Myocyte (in vitro differentiated cells): ENCODE results near the gene DNAH17. TPM values are rescaled to one million over a fixed set of nuclear protein-coding genes. Genes with fewer than 3 reads are reported as not detected.

Experiments
- DNase-seq: peaks from one replicate; pipeline ENCODE4 v3.0.0-alpha.2; 2012; ENCODE audit warnings: low read depth
- total RNA-seq: library from RNA; depleted of rRNA; stranded (reverse); fragments of >200 nt; gene quantifications from 2 replicates; pipeline ENCODE4 v1.2.3, GENCODE V29; 2014

Gene DNAH17
- total RNA-seq, 1 donor from 2014 or later = not detected

DNA sequence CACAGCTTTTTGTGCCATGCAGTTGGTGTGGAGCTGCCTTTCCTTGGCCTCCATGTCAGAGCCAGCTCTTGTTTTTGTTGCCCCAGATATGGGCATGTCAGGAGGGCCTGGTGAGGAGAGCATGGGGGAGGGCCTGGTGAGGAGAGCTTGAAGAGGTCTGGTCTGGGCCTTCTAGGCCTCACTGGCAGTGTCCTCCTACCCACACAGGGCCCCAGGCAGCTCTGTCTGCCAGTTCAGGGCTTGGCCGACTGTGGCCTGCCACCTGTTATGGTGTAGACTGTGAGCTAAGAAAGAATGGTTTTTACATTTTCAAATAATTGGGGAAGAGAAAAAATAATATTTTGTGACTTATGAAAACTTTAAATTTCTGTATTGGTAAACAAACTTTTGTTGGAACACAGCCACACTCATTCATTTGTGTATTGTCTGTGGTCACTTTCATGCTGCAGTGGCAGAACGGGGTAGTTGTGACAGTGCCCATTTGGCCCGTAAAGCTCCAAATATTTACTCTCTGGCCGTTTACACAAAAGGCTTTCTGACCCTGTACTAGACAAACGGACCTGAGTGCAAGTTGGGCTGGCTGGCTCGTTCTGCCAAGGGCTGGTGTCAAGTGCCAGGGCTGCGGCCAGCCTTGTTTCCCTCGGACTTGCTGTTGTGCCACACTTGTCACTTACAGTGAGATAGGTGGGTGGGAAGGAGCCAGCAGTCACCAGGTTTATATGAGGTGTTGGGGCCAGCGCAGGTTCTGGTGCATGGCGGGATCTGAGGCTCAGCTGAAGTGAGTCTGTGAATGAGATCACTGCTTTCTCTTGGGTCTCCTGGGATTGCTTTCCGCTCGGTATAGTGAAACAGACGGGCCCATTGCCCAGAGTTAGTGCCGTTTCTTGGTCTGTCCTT lies 180.5 kb downstream of the DNAH17 start:
- peak; percentile 82 for DNase-seq

DNA sequence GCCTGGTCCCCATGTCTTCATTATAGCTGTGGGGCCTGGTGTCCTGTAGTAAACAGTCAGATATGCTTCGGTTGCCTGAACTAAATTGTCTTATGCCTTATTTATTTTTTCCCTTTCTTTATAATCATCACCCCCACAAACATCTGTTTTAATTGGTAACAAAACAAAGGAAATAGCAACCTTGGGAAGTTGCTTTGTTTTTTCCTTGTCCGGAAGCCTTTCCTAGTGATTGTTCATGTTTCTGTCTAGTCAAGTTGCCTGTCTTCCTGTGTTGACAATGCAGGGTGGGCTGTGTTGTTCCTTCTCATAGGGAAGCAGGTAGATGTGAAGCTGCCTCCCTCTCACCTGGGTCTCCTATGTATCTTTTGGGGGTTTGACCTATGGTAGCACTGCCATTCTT lies 182.0 kb downstream of the DNAH17 start:
- no peak for DNase-seq

DNA sequence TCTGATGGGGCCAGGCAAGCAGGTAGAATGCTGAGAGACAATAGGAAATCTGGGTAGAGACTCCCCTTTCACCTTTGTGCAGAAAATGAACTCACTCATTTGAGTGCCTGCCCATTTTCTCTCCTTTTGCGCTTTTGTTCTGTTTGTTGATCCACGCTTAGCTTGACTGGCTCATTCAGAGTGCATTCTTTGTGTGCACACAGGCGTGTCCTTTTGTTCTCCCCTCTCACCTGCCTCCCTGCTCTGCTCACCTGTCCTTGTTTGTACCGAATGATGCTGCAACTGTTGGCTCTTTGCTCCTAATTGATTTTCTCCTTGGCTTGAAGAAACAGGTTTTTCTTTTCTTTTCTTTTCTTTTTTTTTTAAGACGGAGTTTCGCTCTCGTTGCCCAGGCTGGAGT lies 183.0 kb downstream of the DNAH17 start:
- DNase-seq = no peak

DNA sequence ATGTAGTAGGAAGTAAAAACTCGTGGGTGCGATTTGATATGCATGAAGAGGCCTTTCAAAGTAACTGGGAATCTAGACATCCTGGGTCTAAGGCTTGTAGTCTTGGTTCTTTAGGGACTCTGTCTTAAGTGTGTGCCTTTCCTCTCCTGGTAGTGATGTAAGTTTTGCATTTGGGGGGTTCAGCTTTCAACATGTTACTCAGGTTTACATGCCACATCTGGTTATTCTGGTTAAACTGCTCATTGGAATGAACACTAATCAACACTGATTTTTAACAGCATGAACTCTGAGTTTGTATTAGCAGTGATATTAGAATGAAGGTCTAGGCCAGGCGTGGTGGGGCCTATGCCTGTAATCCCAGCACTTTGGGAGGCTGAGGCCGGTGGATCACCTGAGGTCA lies 183.6 kb downstream of the DNAH17 start:
- DNase-seq = no peak

DNA sequence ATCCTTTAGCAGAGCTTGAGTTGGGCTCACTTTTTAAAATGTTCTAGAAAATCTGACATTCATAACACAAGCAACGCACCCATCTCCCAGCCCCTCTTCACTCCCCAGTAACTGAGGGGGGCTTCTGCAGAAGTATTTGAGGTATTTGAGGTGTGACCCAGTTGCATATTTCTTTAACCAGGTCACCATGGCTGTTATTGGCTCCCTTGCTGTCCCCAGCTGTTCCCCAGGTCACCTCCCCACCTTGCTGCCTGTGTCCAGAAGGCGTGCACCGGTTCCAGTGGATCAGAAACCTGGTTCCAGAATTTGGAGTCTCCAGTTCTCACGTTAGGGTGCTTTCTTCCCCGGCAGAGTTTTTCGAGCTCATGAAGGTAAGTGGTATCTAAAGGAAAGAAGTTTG lies 184.9 kb downstream of the DNAH17 start:
- DNase-seq = no peak

DNA sequence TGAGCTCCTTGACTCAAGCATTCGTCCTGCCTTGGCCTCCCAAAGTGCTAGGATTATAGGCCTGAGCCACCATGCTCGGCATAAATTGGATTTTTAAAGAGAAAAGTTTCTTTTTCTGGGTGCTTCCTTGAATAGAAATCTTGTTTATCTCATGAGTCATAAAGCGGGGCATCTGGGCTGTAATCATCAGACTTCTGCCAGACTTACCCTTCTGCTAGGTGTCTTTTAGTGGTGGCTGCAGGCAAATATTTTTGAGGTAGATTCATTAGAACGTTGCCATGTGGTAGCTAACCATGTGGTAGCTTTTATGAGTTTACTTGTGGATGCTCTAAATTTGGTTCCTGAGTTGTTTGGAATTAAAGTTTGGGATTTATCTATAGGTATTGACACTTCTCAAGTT lies 185.4 kb downstream of the DNAH17 start:
- DNase-seq = no peak

DNA sequence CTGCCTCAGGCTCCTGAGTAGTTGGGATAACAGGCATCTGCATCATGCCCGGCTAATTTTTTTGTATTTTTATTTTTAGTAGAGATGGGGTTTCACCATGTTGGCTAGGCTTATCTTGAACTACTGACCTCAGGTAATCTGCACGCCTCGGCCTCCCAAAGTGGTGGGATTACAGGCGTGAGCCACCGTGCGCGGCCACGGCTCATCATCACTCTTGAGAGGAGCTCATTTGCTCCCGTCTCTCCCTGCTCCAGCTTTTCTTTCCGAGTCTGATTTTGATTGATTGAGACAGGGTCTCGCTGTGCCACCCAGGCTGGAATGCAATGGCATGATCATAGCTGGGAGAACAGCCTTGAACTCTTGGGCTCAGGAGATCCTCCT lies 186.2 kb downstream of the DNAH17 start:
- no peak for DNase-seq

DNA sequence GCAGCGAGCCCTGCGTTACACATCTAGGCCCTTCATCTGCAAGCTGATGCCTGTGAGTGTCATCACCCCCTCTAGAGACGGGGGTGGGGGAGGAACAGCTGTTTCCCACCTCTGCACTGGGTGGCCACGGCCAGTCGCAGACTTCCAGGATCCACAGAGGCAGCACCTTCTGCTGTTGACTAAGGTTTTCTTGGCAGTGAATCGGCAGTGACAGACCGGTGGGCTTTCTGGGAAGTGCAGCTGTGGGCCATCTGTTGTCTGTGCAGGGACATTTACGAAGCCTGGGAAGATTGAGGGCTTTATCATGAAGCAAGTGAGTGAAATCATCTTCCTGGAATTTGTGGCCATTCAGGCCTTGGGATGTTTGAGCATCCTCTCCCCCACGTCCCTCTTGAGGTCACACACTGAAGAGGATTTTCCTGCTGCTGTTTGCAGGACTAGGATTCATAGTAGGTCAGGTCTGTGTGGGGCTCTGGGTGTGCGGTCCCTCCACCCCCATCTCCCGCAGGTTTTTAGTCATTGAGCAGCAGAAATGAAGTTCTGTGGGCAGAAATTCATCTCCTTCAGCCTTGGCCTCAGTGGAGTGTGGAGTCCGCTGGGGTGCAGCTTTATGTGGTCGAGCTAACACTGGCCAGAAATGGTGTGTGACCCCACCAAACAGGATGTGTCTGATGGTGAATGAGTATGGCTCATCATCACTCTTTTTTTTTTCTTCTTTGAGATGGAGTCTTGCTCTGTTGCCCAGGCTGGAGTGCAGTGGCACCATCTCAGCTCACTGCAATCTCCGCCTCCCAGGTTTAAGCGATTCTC lies 186.8 kb downstream of the DNAH17 start:
- DNase-seq = peak; percentile 98

DNA sequence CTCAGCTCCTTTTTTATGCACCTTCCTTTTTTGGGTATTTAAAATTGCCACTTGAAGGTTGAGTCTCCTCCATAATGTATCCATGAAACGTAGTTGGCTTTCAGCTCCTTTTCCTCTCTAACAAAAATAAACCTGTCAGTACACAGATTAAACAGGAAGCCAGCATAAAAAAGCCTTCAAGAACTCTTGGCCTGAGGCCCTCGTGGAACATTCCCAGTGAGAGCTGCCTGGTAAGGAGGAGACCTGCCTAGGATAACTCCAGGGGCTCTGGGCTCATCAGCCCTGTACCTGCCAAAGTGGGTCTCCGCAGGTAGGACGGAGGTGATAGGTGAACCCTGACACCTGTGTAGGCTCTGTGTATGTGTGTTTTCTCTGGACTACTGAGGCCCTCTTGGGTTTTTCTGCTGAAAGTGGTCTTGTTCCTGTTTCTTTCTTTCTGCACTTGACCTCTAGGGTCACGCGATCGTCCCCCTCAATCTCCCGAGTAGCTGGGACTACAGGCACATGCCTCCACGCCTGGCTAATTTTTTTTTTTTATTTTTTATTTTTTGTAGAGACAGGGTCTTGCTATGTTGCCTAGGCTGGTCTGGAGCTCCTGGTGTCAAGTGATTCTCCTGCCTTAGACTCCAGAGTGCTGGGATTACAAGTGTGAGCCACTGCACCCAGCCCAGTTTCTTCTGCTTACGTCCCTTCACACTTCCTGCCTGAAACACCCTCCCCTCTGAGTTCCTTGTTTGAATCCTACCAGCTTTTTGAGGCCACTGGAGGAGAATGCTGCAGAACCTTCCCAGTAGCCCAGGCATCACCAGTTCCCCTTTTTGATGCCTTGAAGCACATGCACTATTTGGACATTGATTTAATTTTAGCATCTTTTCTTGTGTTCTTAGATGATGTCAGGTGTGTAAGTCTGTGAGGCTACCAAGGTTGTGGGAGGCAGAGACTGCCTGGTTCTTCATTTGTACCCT lies 188.9 kb downstream of the DNAH17 start:
- no peak for DNase-seq

DNA sequence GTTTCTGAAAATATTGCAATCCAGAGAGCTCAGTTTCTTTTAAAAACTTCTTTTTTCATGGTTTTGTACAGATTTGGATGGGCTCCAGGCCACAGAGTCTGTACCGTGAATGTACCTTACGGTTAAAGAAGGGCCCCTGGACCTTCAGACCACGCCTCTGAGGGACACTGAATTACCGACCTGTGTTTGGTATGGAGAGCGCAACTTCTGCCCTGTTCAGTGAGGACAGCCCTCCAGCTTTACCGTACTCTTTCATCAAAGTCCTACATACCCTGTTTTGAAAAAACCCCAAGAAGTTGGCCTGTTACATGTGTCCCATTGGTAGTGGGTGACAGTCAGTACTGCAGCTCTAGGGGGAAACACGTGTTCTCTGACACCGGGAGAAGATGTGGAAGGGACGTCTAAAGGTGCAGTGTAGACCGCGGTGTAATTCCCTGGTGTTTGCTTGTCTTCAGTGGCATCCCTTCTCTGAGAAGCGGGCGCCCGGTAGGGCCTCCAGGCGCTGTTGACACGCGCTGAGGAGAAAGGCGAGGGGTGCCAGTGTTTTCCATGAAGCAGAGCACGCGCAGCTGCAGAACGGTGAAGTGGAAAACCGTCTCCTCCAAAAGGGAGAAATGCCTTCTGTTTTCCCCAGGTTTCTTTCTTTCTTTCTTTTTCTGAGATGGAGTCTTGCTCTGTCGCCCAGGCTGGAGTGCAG lies 192.6 kb downstream of the DNAH17 start:
- no peak for DNase-seq

DNA sequence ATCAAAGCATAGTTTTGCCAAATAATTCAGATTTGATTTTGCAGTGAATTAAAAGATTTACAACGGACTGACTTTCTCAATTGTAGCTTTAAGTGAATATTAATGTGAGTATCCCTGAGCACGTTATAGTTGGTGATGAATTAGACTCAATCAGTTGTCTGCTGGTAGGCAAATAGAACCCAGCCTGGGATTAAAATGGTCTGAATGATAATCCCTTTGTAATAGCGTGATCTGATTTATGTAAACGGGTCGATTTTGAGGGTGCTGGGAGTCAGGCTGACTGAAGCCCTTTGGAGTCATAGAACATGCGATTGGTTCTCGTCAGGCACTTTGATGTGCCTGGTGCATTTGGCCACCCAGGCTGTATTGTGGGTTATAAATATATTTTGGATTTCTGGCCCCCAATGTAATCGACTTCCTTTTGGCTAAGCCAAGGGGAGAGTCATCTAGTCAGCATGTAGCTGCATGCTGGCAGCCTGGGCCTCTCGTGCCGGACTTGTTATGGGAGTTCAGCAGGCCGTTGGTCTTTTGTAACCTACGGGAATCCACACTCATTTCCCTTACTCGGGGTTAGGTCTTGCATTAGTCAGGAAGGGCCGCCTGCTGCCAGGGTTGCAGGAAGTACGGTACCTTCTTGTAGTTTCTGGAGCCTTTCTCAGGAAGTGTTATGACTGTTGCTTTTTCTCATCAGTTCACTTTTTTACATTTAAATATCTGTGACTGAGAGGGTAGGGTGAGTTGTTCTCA lies 193.3 kb downstream of the DNAH17 start:
- peak; percentile 83 for DNase-seq

DNA sequence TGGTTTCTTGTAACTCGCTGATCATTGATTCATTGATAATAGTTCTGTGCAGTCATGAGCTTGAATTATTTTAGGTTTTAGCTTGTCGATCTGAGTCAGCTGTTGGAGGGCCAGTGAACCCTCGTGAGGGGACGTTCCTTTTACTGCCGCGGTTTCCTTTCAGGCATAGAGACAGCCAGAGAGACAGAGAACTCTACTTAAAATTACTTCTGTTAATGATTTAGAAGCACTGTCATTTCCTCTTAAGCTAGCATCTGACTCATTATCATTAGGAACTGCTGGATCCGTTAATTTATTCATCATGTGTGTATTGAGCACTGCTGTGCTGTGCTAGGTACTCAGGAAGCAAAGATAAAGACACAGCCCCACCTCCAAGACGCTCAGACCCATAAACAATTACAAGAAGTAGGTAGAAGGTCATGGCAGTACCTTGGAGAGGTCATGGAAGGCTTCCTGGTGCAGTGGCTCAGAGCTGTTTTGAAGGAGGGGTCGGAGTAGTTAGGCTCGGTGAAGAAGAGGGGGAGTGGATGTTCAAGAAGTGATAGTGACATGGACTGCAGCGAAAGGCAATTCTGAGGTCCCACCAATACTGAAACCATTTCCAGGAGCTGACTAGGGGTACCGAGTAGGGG lies 195.5 kb downstream of the DNAH17 start:
- DNase-seq = no peak

DNA sequence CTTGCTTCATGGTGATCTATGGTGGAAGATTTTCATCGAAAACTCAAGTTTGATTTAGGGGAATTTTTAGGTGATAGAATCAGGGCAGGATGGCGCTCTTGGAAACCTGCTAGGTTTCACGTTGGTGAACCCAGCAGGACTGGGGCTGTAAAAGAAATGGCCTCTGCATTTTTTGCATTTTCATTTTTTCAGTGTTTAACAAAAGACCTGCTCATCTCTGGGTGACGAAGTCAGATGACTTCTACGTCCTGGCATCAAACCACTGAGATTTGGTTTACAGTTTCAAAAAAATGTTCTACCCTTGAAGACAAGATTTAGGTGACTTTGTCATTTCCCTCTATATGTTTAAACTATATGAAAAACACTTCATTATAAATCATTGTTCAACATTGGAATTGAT lies 196.8 kb downstream of the DNAH17 start:
- DNase-seq = no peak

DNA sequence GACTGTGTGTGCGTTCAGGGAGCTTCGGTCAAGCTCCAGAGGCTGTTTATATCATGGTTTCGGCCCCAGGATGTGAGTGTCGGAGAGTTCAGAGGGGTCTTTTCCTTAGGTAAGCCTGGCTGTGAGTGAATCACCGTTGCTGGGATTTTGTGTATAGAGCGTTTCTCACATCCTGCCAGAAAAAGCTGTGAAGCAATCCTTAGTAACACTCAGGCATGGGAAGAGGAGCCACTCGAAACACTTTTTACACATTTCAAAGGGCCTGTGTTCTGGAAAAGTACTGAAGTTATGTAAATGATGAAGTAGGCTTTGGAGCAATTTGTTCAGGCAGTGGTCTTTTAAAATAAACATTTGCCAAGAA lies 198.1 kb downstream of the DNAH17 start:
- DNase-seq = no peak

DNA sequence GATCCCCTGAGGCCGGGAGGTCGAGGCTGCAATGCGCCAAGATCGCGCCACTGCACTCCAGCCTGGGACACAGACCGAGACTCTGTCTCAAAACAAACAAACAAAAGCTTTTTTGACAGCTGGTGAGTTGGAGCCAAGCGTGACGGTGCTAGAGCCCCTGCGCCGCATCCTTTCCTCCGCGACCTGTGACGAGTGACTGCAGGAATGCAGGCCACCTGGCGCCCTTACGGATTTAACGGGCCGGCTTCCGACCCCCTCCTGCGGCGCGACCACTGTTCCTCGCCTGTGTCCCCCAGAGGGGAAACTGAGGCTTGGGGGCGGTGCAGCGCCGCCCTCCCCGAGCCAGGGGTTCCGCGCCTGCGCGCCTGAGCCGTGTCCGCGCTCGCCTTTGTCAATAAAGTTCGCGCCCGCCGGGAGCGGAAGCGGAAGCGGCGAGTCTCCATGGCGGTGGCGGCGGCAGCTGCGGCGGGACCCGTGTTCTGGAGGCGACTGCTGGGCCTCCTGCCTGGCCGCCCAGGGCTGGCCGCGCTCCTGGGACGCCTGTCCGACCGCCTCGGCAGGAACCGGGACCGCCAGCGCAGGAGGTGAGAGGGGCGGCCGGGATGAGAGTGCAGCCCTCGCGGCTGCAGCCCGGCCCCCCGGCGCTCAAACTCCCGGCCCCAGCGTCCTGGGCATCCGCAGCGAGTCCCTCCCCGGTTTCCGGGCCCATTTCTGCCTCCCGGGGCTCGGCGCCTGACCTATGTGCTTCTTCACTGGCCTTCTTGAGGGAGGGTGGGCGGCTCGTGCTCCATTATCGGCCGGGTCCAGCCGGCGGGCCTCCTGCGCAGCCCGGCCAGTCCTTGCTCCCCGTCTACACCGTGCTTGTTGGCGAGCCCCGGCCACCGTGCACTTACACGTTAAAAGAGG lies 198.7 kb downstream of the DNAH17 start, which contains the start of gene PGS1:
PGS1 (plus strand) TSS at position 425 of the 906 bp plus-strand sequence; CDS start at position 442, 17 bp downstream.
- DNase-seq = peak; percentile 83

DNA sequence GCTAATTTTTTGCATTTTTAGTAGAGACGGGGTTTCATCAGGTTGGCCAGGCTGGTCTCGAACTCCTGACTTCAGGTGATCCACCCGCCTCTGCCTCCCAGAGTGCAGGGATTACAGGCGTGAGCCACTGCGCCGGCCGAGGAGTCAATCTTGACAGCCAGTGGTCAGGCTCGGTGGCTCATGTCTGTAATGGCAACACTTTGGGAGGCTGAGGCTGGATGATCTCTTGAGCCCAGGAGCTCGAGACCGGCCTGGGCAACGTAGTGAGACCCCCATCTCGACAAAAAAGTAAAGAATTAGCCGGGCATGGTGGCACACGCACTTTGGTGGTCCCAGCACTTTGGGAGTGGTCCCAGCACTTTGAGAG lies 199.4 kb downstream of the DNAH17 start:
- DNase-seq = no peak

DNA sequence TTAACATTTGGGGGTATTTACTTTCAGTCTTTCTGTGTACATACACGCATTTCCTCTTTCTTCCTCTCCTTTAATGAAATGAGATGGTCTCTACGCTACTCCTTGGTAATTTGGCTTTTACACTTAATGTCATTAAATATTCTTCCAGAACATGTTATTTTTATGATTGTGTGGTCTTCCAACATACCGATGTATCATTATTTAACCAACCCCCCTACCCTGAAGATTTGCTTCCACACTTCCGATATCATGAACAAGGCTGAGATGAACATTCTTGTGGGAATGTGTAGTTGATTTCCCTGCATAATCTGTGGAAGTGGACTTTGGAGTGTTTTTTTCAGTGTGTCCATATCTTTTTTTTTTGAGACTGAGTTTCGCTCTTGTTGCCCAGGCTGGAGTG lies 201.0 kb downstream of the DNAH17 start:
- DNase-seq = no peak

DNA sequence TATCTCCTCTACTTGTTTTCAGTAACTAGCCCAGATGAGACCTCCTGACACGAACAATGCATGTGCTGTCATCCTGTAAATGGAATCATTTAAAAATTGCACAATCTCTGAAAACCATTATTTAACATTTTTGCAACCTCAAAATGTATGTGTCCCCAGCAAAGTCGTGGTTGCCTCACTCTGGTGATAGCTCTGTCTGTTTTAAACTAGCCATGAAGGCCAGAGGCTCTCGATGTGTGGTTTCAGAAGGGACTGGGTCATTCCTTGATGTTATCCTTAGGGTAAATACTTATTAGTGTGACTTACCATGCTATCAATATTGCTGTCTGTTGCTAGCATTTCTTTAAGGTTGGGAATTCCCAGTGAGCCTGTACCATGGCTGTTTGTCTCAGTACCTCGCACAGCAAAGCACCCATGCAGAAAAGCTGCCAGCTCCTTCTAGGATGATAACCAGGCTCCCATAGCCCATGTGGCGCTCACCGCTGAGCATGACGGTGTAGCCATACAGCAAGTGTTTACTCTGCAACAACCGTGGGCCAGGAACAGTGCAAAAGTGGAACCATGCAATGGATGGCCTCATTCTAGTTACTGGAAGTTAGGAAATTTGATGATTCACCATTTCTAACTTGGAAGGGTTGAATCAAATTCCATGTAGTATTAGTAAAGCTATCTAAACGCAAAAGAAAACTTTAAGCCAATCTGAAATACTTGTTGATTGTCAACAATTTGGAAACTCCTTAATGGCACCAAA lies 201.6 kb downstream of the DNAH17 start:
- peak; percentile 51 for DNase-seq
